ENCODE data around the gene WNK2.

GRCh38 chr9:93332317-93332716 is 148.4 kb downstream of the WNK2 start:
- no peak for TF ChIP-seq CTCF (IDR thresholded peaks at IDR 0.05; ENCODE audit: insufficient read depth, low read length, poor library complexity, severe bottlenecking)
- no peak for TF ChIP-seq EZH2phosphoT487 (conservative IDR thresholded peaks at IDR 0.05; ENCODE audit: low read length)
